ENCODE data around the gene ZBTB44.

The ZBTB44 gene

GRCh38 chr11:130219148-130219547 is 95.6 kb downstream of the ZBTB44 start:
- Histone ChIP-seq H3K9me3 (ENCODE audit: severe bottlenecking) (no peaks in the 10 kb centered on the region), H3K4me1 (ENCODE audit: insufficient read depth, poor library complexity, severe bottlenecking) (no peaks in the 10 kb centered on the region), H3K27ac (ENCODE audit: poor library complexity, severe bottlenecking) (no peak overlapping the region), H3K27me3 (ENCODE audit: insufficient read depth, poor library complexity, severe bottlenecking) (no peaks in the 10 kb centered on the region), H3K36me3 (ENCODE audit: low read depth) (no peaks in the 10 kb centered on the region), H3K4me3 (ENCODE audit: severe bottlenecking) (no peak overlapping the region)
- TF ChIP-seq CTCF (IDR thresholded peaks at IDR 0.05; ENCODE audit: poor library complexity, severe bottlenecking) = no peak
- DNase-seq (ENCODE audit: low spot score) (peak; percentile 31), ATAC-seq (ENCODE audit: low read depth) (no peak)

- no peaks in the 10 kb centered on the region for H3K4me1 ChIP-seq (ENCODE audit: insufficient read depth, poor library complexity, severe bottlenecking)
- no peaks in the 10 kb centered on the region for H3K27me3 ChIP-seq (ENCODE audit: insufficient read depth, poor library complexity, severe bottlenecking)
- DNase-seq (ENCODE audit: low spot score) (peak; percentile 25), ATAC-seq (ENCODE audit: low read depth) (0 out of 3 replicates have a peak, but pooled peaks have one; percentile 6)
- H3K4me3 ChIP-seq (ENCODE audit: severe bottlenecking) = no peak overlapping the region
- no peak for TF ChIP-seq CTCF (IDR thresholded peaks at IDR 0.05; ENCODE audit: poor library complexity, severe bottlenecking)
- no peak overlapping the region for H3K27ac ChIP-seq (ENCODE audit: poor library complexity, severe bottlenecking)
- H3K9me3 ChIP-seq (ENCODE audit: severe bottlenecking) = no peaks in the 10 kb centered on the region
- no peaks in the 10 kb centered on the region for H3K36me3 ChIP-seq (ENCODE audit: low read depth)
These were observed 96.1 kb downstream of the ZBTB44 start for GRCh38 chr11:130218501-130219070.

GRCh38 chr11:130217133-130218031 is 97.3 kb downstream of the ZBTB44 start:
- H3K9me3 ChIP-seq (ENCODE audit: severe bottlenecking) = no peaks in the 10 kb centered on the region
- no peaks in the 10 kb centered on the region for H3K4me1 ChIP-seq (ENCODE audit: insufficient read depth, poor library complexity, severe bottlenecking)
- ATAC-seq (ENCODE audit: low read depth) (no peak), DNase-seq (ENCODE audit: low spot score) (peak; percentile 39)
- no peak for TF ChIP-seq CTCF (IDR thresholded peaks at IDR 0.05; ENCODE audit: poor library complexity, severe bottlenecking)
- H3K27ac ChIP-seq (ENCODE audit: poor library complexity, severe bottlenecking) = no peak overlapping the region
- no peak overlapping the region for H3K4me3 ChIP-seq (ENCODE audit: severe bottlenecking)
- no peaks in the 10 kb centered on the region for H3K27me3 ChIP-seq (ENCODE audit: insufficient read depth, poor library complexity, severe bottlenecking)
- no peaks in the 10 kb centered on the region for H3K36me3 ChIP-seq (ENCODE audit: low read depth)

DNA sequence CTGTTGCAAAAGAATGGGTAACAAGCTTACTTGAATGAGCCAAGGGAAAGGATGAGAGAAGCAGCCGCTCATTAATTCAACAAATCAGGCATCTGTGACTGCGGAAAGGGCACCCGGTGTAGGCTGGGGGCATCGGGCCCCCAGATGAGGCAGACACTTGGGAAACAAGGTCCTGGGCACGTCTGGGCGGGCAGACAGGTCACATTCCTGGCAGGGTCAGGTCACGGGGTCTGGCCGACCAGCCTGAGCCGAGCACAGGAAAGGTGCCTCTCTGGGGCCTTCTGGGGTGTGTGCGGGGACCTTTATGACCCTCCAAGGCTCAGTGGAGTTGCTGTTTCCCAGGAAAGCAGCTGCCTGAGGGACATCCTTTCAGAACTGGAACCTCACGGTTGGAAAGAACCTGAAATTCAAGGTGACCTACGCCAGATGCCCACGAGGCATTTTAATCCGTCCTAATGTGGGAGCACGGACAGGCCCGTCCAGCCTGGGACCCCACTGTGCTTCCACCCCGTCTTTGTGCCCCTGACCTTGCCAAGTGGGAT is 98.1 kb downstream of the ZBTB44 start:
- no peak for ATAC-seq (ENCODE audit: low read depth)
- H3K27me3 ChIP-seq (ENCODE audit: insufficient read depth, poor library complexity, severe bottlenecking) = no peaks in the 10 kb centered on the region

More for the DNA sequence above, 98.1 kb downstream of the ZBTB44 start:
- no peak overlapping the region for H3K4me3 ChIP-seq (ENCODE audit: severe bottlenecking)
- no peak for TF ChIP-seq CTCF (IDR thresholded peaks at IDR 0.05; ENCODE audit: poor library complexity, severe bottlenecking)
- no peaks in the 10 kb centered on the region for H3K9me3 ChIP-seq (ENCODE audit: severe bottlenecking)
- no peaks in the 10 kb centered on the region for H3K36me3 ChIP-seq (ENCODE audit: low read depth)
- peak; percentile 33 for DNase-seq (ENCODE audit: low spot score)
- H3K4me1 ChIP-seq (ENCODE audit: insufficient read depth, poor library complexity, severe bottlenecking) = no peaks in the 10 kb centered on the region
- H3K27ac ChIP-seq (ENCODE audit: poor library complexity, severe bottlenecking) = no peak overlapping the region
